ENCODE measurements around the gene RRBP1. TPM values are rescaled to one million over a fixed set of nuclear protein-coding genes. Genes with fewer than 3 reads are reported as not detected.

The RRBP1 gene
- total RNA-seq, 3 donors from 2014 or later, result 210 to 402 (median 377) TPM

DNA sequence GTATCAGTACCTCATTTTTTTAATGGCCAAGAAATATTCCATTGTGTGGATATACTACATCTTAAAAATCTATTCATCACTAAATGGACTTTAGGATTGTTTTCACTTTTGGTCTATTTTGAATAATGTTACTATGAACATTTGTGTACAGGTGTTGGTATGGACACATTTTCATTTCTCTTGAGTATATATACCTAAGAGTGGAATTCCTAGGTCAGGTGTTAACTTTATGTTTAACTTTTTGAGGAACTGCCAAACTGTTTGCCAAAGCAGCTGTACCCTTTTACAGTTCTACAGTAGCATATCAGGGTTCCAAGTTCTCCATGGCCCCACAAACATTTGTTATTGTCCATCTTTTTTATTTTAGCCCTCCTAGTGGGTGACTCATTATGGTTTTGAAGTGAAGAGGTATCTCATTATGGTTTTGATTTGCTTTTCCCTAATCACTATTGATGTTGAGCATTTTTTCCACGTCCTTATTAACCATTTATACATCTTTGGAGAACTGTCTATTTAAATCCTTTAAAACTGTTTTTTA, 84.0 kb downstream of the RRBP1 start:
- peaks cover 29% of the 10 kb centered on the region for H3K4me1 ChIP-seq (ENCODE audit: low read depth)
- TF ChIP-seq, protein P1, sequence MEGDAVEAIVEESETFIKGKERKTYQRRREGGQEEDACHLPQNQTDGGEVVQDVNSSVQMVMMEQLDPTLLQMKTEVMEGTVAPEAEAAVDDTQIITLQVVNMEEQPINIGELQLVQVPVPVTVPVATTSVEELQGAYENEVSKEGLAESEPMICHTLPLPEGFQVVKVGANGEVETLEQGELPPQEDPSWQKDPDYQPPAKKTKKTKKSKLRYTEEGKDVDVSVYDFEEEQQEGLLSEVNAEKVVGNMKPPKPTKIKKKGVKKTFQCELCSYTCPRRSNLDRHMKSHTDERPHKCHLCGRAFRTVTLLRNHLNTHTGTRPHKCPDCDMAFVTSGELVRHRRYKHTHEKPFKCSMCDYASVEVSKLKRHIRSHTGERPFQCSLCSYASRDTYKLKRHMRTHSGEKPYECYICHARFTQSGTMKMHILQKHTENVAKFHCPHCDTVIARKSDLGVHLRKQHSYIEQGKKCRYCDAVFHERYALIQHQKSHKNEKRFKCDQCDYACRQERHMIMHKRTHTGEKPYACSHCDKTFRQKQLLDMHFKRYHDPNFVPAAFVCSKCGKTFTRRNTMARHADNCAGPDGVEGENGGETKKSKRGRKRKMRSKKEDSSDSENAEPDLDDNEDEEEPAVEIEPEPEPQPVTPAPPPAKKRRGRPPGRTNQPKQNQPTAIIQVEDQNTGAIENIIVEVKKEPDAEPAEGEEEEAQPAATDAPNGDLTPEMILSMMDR (IDR thresholded peaks at IDR 0.05), result no peak
- no peak overlapping the region for H3K4me3 ChIP-seq
- peak; percentile 44 for ATAC-seq
- H3K36me3 ChIP-seq (ENCODE audit: low read depth), result no peaks in the 10 kb centered on the region
- no peak for DNase-seq
- intact Hi-C loops (cut with DNase I, micrococcal nuclease), result no loop called here
- H3K9me3 ChIP-seq, result no peaks in the 10 kb centered on the region

DNA sequence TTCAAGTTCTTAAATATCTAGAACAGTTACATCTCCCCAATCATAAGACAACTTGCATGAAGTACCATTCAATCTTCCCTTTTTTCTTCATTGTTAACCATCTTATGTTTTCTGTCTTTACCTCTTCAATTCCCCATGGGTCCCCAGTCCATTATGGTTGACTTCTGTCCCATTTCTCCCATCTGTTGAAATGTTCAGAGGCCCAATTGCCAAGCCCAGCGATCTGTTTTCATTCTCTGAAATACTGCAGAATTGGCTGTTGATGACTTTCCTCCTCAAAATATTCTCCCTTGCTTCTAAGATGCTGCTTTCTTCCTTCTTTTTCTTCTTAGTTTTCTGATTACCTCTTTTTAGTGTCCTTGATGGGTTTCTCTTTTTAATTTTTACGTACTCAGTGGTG, 86.2 kb downstream of the RRBP1 start:
- DNase-seq (no peak), ATAC-seq (no peak)
- TF ChIP-seq, protein P1 (IDR thresholded peaks at IDR 0.05), result no peak
- no peaks in the 10 kb centered on the region for H3K36me3 ChIP-seq (ENCODE audit: low read depth)
- peaks cover 22% of the 10 kb centered on the region for H3K4me1 ChIP-seq (ENCODE audit: low read depth)
- H3K4me3 ChIP-seq, result no peak overlapping the region
- intact Hi-C loops (cut with DNase I, micrococcal nuclease), result no loop called here
- no peaks in the 10 kb centered on the region for H3K9me3 ChIP-seq

DNA sequence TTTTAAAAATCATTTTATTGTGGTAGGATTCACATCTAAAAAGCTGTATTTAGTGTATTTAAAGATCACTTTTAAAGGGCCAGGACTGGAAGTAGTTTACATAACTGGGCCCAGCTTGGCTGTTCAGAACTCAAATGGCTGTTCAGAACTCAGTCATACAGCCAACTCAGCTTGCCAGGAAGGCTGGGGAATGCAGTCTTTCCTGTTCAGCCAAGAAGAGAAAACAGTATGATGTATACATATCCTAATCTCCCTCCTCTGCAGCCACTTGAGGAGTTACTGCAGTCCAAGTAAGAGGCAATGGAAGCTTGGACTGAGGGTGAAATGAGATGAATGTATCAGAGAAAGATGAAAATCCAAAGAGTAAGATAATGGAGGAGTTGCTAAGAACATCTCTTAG, 87.6 kb downstream of the RRBP1 start:
- no peak overlapping the region for H3K4me3 ChIP-seq
- ATAC-seq (peak; percentile 62), DNase-seq (peak in 1 of 3 donors; percentile 52)

DNA sequence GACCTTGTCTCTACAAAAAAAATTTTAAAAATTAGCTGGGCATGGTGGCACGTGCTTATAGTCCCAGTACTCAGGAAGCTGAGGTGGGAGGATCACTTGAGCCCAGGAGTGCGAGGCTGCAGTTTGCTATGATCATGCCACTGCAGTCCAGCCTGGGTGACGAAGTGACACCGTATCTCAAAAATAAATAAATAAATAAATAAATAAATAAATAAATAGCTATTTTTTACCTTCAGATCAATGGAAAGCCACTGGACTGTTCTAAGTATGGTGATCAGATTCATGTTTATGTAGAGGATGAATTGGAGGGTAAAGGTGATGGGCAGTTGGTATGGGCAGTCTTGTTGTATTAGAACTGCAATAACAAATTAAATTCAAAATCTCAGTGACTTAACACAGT, 88.1 kb downstream of the RRBP1 start:
- intact Hi-C loops (cut with DNase I, micrococcal nuclease), result no loop called here

More for the DNA sequence above, 87.6 kb downstream of the RRBP1 start:
- TF ChIP-seq, protein P1 (IDR thresholded peaks at IDR 0.05), result no peak
- intact Hi-C loops (cut with DNase I, micrococcal nuclease), result no loop called here
- H3K4me1 ChIP-seq (ENCODE audit: low read depth), result peaks cover 22% of the 10 kb centered on the region
- no peaks in the 10 kb centered on the region for H3K36me3 ChIP-seq (ENCODE audit: low read depth)
- no peaks in the 10 kb centered on the region for H3K9me3 ChIP-seq

DNA sequence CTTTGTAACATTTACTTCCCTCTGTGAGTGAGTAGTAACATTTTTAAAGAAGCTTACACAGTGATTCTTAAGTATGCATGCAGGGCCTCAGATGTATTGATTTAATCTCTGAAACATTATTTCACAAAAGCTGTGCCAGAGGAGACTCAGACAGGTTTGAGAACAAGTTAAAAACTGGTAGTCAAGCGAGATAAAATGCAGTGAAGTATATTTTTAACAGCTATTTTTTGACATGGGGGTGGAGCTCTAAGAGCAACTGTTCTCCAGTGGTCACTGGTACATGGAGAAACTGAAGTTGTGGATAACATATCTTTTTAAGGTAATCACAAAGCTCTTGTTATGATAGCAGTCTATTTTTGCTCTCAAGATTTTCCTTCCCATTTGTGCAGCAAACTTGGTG, 91.8 kb downstream of the RRBP1 start:
- ATAC-seq, result no peak
- TF ChIP-seq, protein P1 (IDR thresholded peaks at IDR 0.05), result no peak
- Histone ChIP-seq H3K9me3 (no peaks in the 10 kb centered on the region), H3K4me1 (ENCODE audit: low read depth) (peaks cover 10% of the 10 kb centered on the region), H3K4me3 (no peak overlapping the region), H3K36me3 (ENCODE audit: low read depth) (no peaks in the 10 kb centered on the region)
- intact Hi-C loops (cut with DNase I, micrococcal nuclease), result no loop called here
- DNase-seq, result no peak

More for the DNA sequence above, 88.1 kb downstream of the RRBP1 start:
- H3K36me3 ChIP-seq (ENCODE audit: low read depth), result no peaks in the 10 kb centered on the region
- ATAC-seq (no peak), DNase-seq (no peak)
- TF ChIP-seq, protein P1 (IDR thresholded peaks at IDR 0.05), result no peak
- H3K4me1 ChIP-seq (ENCODE audit: low read depth), result peaks cover 22% of the 10 kb centered on the region
- no peak overlapping the region for H3K4me3 ChIP-seq
- H3K9me3 ChIP-seq, result no peaks in the 10 kb centered on the region

Measured in mucosa of descending colon (tissue), 3 donors.